MCF 10A (cell line): Measurements from ENCODE around the gene RGS3. TPM values are rescaled to one million over a fixed set of nuclear protein-coding genes. Genes with fewer than 3 reads are reported as not detected.

Source experiments
- Bru-seq: library from RNA; stranded (reverse); fragments of 400-500 nt; gene quantifications from one replicate; lab custom pipeline; 2021; lab: Mats Ljungman, UMichigan
- BruChase-seq, 2 experiments: library from RNA; stranded (reverse); fragments of 400-500 nt; gene quantifications; one replicate each; lab custom pipeline; 2021; lab: Mats Ljungman, UMichigan
- BruUV-seq: library from RNA; stranded (reverse); fragments of 400-500 nt; replicated peaks from 2 replicates; lab custom pipeline; 2021; lab: Mats Ljungman, UMichigan
- CTCF ChIA-PET: fragments of 300-600 bp; sonication (Branson Sonifier 250); formaldehyde crosslinking; extraction: SDS; loops from one replicate; lab custom pipeline; 2021; ENCODE audit warnings: antibody characterized with exemption, inconsistent platforms; lab: Yijun Ruan, JAX
- POLR2A ChIA-PET: fragments of 300-600, 350-650 bp; sonication (Branson Sonifier 250); formaldehyde crosslinking; extraction: SDS; loops from one replicate; lab custom pipeline; 2020; ENCODE audit warnings: antibody characterized with exemption, inconsistent platforms; lab: Yijun Ruan, JAX
- DNase-seq: peaks from one replicate; pipeline ENCODE4 v3.0.0-alpha.2; 2018; ENCODE audit not compliant: unreplicated experiment
- H3K27ac Mint-ChIP-seq: one replicate; pipeline ENCODE4 v1.8.0; 2022; ENCODE audit warnings: mild to moderate bottlenecking, low read depth, mixed read lengths; ENCODE audit not compliant: unreplicated experiment
- H3K27me3 Mint-ChIP-seq: one replicate; pipeline ENCODE4 v1.8.0; 2022; ENCODE audit warnings: mixed read lengths; ENCODE audit not compliant: insufficient read depth, unreplicated experiment
- H3K36me3 Mint-ChIP-seq: one replicate; pipeline ENCODE4 v1.8.0; 2022; ENCODE audit warnings: mild to moderate bottlenecking, moderate library complexity, mixed read lengths; ENCODE audit not compliant: insufficient read depth, unreplicated experiment
- H3K4me1 Mint-ChIP-seq: one replicate; pipeline ENCODE4 v1.8.0; 2022; ENCODE audit warnings: mixed read lengths; ENCODE audit not compliant: insufficient read depth, unreplicated experiment
- H3K4me3 Mint-ChIP-seq: one replicate; pipeline ENCODE4 v1.8.0; 2022; ENCODE audit warnings: mild to moderate bottlenecking, moderate library complexity, mixed read lengths; ENCODE audit not compliant: unreplicated experiment
- H3K9me3 Mint-ChIP-seq: one replicate; pipeline ENCODE4 v1.8.0; 2022; ENCODE audit warnings: mixed read lengths; ENCODE audit not compliant: unreplicated experiment
- CTCF ChIP-seq: fragments of 200-600 bp; IDR thresholded peaks from one replicate; pipeline ENCODE4 v1.8.0; 2022; ENCODE audit warnings: antibody characterized with exemption, mild to moderate bottlenecking; ENCODE audit not compliant: unreplicated experiment
- intact Hi-C: fragments of 100-400 bp; cut with micrococcal nuclease; formaldehyde crosslinking; loops from 2 replicates; pipeline ENCODE4 v1.14.1; 2022
- long read RNA-seq: library from polyadenylated mRNA; stranded (forward); transcript quantifications from one replicate; pipeline ENCODE4 v2.0.0, GENCODE V29; 2022
- total RNA-seq: library from RNA; stranded (reverse); gene quantifications from 2 replicates; pipeline ENCODE4 v1.2.3, GENCODE V29; 2022

The RGS3 gene
- 32.1 and 34.8 TPM in 2 replicates for total RNA-seq
- Bru-seq, nascent RNA: percentile 45 among the genes with signal in this experiment
- BruChase-seq, experiment 1, labeled RNA remaining after a 6-hour chase: percentile 35 among the genes with signal in this experiment
- percentile 39 among the genes with signal in this experiment for BruChase-seq, experiment 2, labeled RNA remaining after a 2-hour chase
- long read RNA-seq, full-length matches to known transcripts: 9 of 51 reads
- long read RNA-seq, partial matches to known transcripts: 8 of 51 reads
- long read RNA-seq, other reads (novel, unspliced or antisense): 34 of 51 reads

- H3K27ac Mint-ChIP-seq: no peak within 1 kb of the TSS
Measured at GRCh38 chr9:113463418-113464285, at the start of gene RGS3. TSS of gene RGS3 (plus strand) at chr9:113463727. CDS start at chr9:113463803, 76 bp downstream.

GRCh38 chr9:113416149-113416721 lies 47.3 kb upstream of the RGS3 start:
- Mint-ChIP-seq H3K27me3 (no peaks in the 10 kb centered on the region), H3K4me3 (no peak overlapping the region), H3K27ac (no peak overlapping the region), H3K36me3 (no peaks in the 10 kb centered on the region), H3K4me1 (no peaks in the 10 kb centered on the region), H3K9me3 (no peaks in the 10 kb centered on the region)
- TF ChIP-seq CTCF: no peak
- no TSS peak for BruUV-seq
- ChIA-PET CTCF (interaction anchor here (0.6 to 1.4 kb wide), 4 partner anchors 11 to 666 kb away, joined by 3 to 5 read pairs (median 4); no protein-coding TSS in a partner anchor), POLR2A (interaction anchor here (0.7 kb wide), 1 partner anchor 66 kb away, joined by 4 read pairs; no protein-coding TSS in a partner anchor)
- intact Hi-C loops: no loop called here
- DNase-seq: no peak

More at GRCh38 chr9:113463418-113464285, at the start of gene RGS3:
- peak; percentile 49 for DNase-seq
- Mint-ChIP-seq H3K4me3 (peak within 1 kb of the TSS; percentile 9), H3K9me3 (no peaks in the 10 kb centered on the region), H3K36me3 (no peaks in the 10 kb centered on the region), H3K27me3 (no peaks in the 10 kb centered on the region), H3K4me1 (no peaks in the 10 kb centered on the region)
- no TSS peak for BruUV-seq
- TF ChIP-seq CTCF: no peak
- intact Hi-C loops: no loop called here
- ChIA-PET POLR2A (no interaction called here), CTCF (interaction anchor here (0.9 to 1.1 kb wide), 3 partner anchors 15 to 194 kb away, joined by 3 to 4 read pairs (median 4); no protein-coding TSS in a partner anchor)

GRCh38 chr9:113417370-113417769 lies 46.2 kb upstream of the RGS3 start:
- CTCF ChIA-PET: interaction anchor here (1.3 to 1.4 kb wide), 2 partner anchors 10 to 29 kb away, joined by 4 to 5 read pairs; no protein-coding TSS in a partner anchor
- Mint-ChIP-seq H3K27me3 (no peaks in the 10 kb centered on the region), H3K36me3 (no peaks in the 10 kb centered on the region), H3K9me3 (no peaks in the 10 kb centered on the region), H3K4me3 (no peak overlapping the region), H3K27ac (no peak overlapping the region), H3K4me1 (no peaks in the 10 kb centered on the region)
- BruUV-seq: no TSS peak
- no peak for DNase-seq
- POLR2A ChIA-PET: no interaction called here
- TF ChIP-seq CTCF: no peak
- intact Hi-C loops: no loop called here
